ENCODE data around the gene DLL3.
"Not testable (repeated sequence)": the region's sequence is repeated elsewhere in the genome, so short reads cannot be mapped to it uniquely, and the experiment has no call there.

Gene DLL3

GRCh38 chr19:39498798-39499642 is at the start of gene DLL3:
Gene DLL3, plus strand, starts transcription at chr19:39498947. Its CDS starts 28 bp downstream, at chr19:39498975.
- DNase-seq, result peak; percentile 70 to 83

- DNase-seq, result no peak
These were observed 49.5 kb upstream of the DLL3 start for GRCh38 chr19:39449116-39449797.

DNA sequence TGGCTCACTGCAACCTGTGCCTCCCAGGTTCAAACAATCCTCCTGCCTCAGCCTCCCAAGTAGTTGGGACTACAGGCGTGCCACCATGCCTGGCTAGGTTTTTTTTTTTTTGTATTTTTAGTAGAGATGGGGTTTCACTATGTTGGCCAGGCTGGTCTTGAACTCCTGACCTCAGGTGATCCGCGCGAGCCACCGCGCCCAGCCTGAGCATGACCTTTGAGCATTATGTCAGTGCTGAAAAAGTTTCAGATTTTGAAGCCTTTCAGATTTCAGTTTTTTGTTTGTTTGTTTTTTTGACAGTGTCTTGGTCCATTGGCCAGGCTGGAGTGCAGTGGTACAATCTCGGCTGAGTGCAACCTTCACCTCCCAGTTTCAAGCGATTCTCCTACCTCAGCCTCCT is 47.5 kb upstream of the DLL3 start:
- DNase-seq, result not testable (repeated sequence)

GRCh38 chr19:39463403-39463802 is 35.3 kb upstream of the DLL3 start:
- no peak for DNase-seq

- DNase-seq, result no peak
These were observed 32.6 kb upstream of the DLL3 start for GRCh38 chr19:39465956-39466747.

- no peak for DNase-seq
These were observed 30.8 kb upstream of the DLL3 start for GRCh38 chr19:39467941-39468340.

- no peak for DNase-seq
These were observed 29.7 kb upstream of the DLL3 start for GRCh38 chr19:39469036-39469435.

DNA sequence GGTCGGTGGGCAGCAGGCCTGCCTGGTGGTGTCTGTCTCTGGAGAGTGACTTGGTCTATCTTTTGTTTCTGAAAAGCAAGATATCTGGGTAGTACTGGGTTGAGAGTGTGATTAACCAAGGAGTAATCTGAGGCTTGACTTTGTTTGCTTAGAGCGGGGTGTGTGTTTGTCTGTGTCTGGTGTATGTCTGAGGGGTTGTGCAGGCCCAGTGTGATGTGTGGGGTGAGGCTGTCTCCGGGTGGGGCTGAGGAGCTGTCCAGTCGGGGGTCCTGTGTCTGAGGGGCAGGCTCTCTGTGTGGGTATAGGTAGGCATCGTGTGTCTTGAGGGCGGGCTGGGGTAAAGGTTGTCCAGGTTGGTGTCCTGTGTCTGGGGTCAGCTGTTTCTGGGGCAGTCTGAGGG is 29.2 kb upstream of the DLL3 start:
- no peak for DNase-seq

DNA sequence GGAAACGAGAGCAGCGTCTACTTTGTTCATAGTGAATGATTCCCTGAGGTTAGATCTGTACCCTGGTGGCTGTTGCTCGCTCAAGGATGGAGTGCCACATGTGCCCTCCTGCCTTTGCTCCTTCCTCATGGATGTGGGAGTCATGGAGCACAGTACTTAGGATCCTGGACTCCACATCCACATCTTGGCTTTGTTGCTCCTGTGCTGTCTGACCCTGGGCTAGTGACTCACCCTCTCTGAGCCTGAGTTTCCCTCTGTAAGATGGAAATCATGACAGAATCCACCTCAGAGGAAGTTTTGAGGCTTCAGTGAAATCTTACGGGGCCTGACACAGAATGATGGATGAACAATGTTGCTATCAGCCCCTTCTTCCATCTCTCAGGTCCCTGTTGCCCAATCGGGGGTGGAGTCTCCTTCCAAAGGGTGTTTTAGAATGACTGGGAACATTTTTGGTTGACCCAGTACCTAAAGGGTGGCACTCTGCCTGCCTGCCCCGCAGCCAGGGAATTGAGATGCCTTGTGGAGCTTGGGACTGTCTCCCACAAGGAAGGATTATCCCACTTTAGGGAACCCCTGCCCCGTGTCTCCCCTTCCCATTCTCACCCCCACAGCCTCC is 27.9 kb upstream of the DLL3 start:
- DNase-seq, result no peak

DNA sequence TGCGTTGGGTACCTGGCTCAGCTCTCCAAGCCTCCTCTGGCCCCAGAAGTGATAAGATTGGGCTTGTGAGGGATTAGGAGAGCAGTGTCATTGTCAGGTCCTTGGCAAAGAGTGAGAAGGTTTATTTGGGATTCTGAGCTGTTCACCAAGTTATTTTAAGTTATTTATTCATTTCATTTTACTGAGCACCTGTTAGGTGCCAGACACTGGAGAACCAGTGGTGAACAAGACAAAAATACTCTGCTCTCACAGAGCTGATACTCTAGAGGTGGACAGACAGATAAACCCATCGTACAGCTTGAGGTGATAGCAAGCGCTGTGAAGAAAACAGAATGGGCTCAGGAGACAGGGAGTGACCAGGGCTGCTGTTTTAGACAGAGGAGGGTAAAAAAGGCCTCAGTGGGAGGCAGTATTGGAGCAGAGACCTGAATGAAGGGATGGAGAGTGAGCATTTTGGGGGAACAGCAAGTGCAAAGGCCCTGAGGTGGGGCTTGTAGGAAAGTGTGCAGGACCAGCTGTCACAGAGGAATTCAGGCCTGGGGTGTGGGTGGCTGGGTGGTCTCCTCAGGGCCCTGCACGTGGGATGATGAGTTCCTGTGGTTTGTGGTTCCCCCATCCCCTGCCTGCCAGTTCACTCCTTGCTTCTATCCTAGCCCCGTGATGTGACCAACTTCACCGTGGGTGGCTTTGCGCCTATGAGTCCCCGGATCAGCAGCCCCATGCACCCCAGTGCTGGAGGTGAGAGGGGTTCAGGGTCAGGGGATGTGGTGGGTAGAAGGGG is 26.8 kb upstream of the DLL3 start:
- DNase-seq, result no peak

GRCh38 chr19:39472746-39473442 is 25.9 kb upstream of the DLL3 start:
- no peak for DNase-seq

- no peak for DNase-seq
These were observed 25.2 kb upstream of the DLL3 start for GRCh38 chr19:39473443-39473960.

DNA sequence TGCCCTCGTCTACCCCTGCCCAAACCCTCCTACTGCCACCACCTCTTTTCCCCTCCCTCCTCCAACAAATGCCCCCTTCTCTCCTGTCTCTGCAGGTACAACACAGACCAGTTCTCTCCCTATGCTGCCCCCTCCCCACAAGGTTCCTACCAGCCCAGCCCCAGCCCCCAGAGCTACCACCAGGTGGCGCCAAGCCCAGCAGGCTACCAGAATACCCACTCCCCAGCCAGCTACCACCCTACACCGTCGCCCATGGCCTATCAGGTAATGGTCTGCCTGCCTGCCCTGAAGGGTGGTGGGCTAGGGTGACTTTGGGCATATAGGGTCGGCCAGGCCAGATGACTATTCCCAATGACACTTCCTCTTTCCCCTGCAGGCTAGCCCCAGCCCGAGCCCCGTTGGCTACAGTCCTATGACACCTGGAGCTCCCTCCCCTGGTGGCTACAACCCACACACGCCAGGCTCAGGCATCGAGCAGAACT is 24.6 kb upstream of the DLL3 start:
- peak; percentile 42 to 63 for DNase-seq

DNA sequence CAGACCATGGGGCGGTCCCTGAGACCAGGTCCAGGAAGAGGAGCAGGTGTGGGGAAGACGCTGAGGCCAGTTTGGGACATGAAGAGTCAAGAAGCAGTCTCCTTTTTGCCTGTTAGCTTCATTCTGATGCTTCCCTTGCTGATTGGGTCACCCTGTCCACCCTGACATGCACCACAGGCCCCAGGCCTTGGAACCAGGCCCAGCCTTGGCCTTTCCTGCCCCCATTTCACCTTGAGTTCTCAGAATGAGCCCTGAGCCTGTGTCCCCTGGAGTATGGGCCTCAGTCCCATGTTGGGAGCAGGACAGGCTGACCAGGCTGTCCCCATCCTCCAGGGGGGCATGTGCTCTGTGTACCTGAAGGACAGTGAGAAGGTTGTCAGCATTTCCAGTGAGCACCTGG is 23.0 kb upstream of the DLL3 start:
- DNase-seq, result no peak

- peak; percentile 78 to 88 for DNase-seq
These were observed 19.4 kb upstream of the DLL3 start for GRCh38 chr19:39479319-39479801.

GRCh38 chr19:39479916-39480315 is 18.8 kb upstream of the DLL3 start:
- peak; percentile 78 to 88 for DNase-seq

- peak; percentile 99 to 100 for DNase-seq
These were observed 18.2 kb upstream of the DLL3 start, which contains the start of gene TIMM50 for GRCh38 chr19:39480337-39481228. Gene TIMM50, plus strand, starts transcription at chr19:39480838. Its CDS starts 16 bp downstream, at chr19:39480854.

DNA sequence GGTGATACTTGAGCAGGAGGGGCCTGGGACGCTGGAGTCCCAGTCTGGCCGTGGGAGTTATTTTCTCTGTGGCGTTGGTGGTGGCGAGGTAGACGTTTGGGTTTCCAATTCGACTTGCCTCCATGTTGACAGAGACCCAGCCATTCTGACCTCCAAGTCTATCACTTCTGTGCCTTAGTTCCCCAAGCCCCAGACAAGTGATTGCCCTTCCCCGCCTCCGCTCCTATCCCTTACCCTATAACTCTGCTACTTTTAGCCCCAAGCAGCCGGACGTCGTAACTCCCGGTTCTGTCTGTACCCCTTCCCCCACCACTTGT is 17.6 kb upstream of the DLL3 start:
- DNase-seq, result no peak

GRCh38 chr19:39481676-39482075 is 17.1 kb upstream of the DLL3 start:
- DNase-seq, result no peak

DNA sequence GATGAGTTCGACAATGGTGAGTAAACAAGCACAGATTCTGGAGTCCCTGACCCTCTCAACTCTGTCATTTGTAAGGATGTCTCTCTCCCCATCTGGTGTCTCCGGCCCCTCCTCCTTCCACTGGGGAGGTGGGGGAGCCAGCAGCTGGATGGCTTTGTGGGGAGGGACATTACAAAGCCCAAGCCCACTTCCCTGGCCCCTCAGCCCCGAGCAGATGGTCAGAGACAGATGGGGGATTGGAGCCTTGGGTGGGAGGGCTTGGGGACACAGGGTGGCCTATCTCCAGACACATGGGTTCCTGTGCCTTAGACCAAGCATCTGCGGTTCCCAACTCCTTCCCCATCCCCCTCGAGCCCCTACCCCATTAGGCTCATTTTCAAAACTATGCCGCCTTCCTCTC is 15.6 kb upstream of the DLL3 start:
- DNase-seq, result peak; percentile 100

Measured in NCI-H524 (cell line).